T-helper 1 cell treated with Interleukin-12 subunit alpha and Interleukin-12 subunit beta and Interleukin-4 antibody, amounts not matched to agents 30 μg/mL and 1 μg/mL, for 36 hours (primary cell): ENCODE results near the gene STING1.
A peak's percentile ranks its signal among the peaks of the same experiment; 100 is the strongest.
"Not testable (repeated sequence)": the region's sequence is repeated elsewhere in the genome, so short reads cannot be mapped to it uniquely, and the experiment has no call there.

ENCODE experiments used
- H3K27ac Mint-ChIP-seq: one replicate; pipeline ENCODE4 v1.8.0; 2021; ENCODE audit warnings: mild to moderate bottlenecking, mixed read lengths
- H3K27me3 Mint-ChIP-seq: one replicate; pipeline ENCODE4 v1.8.0; 2021; ENCODE audit warnings: low read depth, mixed read lengths
- H3K36me3 Mint-ChIP-seq: one replicate; pipeline ENCODE4 v1.8.0; 2021; ENCODE audit warnings: low read depth, mixed read lengths
- H3K4me1 Mint-ChIP-seq: one replicate; pipeline ENCODE4 v1.8.0; 2021; ENCODE audit warnings: low read depth, mixed read lengths
- H3K4me3 Mint-ChIP-seq: one replicate; pipeline ENCODE4 v1.8.0; 2021; ENCODE audit warnings: mild to moderate bottlenecking, moderate library complexity, mixed read lengths
- H3K9me3 Mint-ChIP-seq: one replicate; pipeline ENCODE4 v1.8.0; 2021; ENCODE audit warnings: mixed read lengths

The STING1 gene

GRCh38 chr5:139445325-139446170 lies 37.0 kb downstream of the STING1 start:
- H3K9me3 Mint-ChIP-seq, result peaks cover 12% of the 10 kb centered on the region
- no peak overlapping the region for H3K4me3 Mint-ChIP-seq
- H3K27me3 Mint-ChIP-seq, result no peaks in the 10 kb centered on the region
- peak overlapping the region; percentile 92 for H3K27ac Mint-ChIP-seq
- peaks cover 17% of the 10 kb centered on the region for H3K36me3 Mint-ChIP-seq
- peaks cover 70% of the 10 kb centered on the region for H3K4me1 Mint-ChIP-seq

GRCh38 chr5:139443831-139444453 lies 38.6 kb downstream of the STING1 start:
- H3K4me3 Mint-ChIP-seq, result peak overlapping the region; percentile 58
- H3K9me3 Mint-ChIP-seq, result peaks cover 12% of the 10 kb centered on the region
- H3K27ac Mint-ChIP-seq, result peak overlapping the region; percentile 86
- H3K4me1 Mint-ChIP-seq, result peaks cover 79% of the 10 kb centered on the region
- H3K27me3 Mint-ChIP-seq, result no peaks in the 10 kb centered on the region
- peaks cover 16% of the 10 kb centered on the region for H3K36me3 Mint-ChIP-seq

- not testable (repeated sequence) for H3K27ac Mint-ChIP-seq, H3K4me3 Mint-ChIP-seq, H3K36me3 Mint-ChIP-seq, H3K9me3 Mint-ChIP-seq, H3K27me3 Mint-ChIP-seq
- H3K4me1 Mint-ChIP-seq, result peaks cover 66% of the 10 kb centered on the region
Observed at GRCh38 chr5:139440416-139440815, 42.1 kb downstream of the STING1 start.

GRCh38 chr5:139439013-139439903 lies 43.3 kb downstream of the STING1 start, which contains the start of gene DNAJC18:
Gene DNAJC18 (minus strand): TSS chr5:139439525. CDS start chr5:139439445, 80 bp downstream.
- no peaks in the 10 kb centered on the region for H3K9me3 Mint-ChIP-seq
- peaks cover 12% of the 10 kb centered on the region for H3K36me3 Mint-ChIP-seq
- H3K4me3 Mint-ChIP-seq, result peak within 1 kb of the TSS; percentile 97
- peaks cover 61% of the 10 kb centered on the region for H3K4me1 Mint-ChIP-seq
- H3K27me3 Mint-ChIP-seq, result no peaks in the 10 kb centered on the region
- H3K27ac Mint-ChIP-seq, result peak within 1 kb of the TSS; percentile 100

GRCh38 chr5:139438707-139439012 lies 43.9 kb downstream of the STING1 start:
- peaks cover 55% of the 10 kb centered on the region for H3K4me1 Mint-ChIP-seq
- no peaks in the 10 kb centered on the region for H3K9me3 Mint-ChIP-seq
- peak overlapping the region; percentile 97 for H3K4me3 Mint-ChIP-seq
- peaks cover 12% of the 10 kb centered on the region for H3K36me3 Mint-ChIP-seq
- H3K27me3 Mint-ChIP-seq, result no peaks in the 10 kb centered on the region
- H3K27ac Mint-ChIP-seq, result peak overlapping the region; percentile 100

- Mint-ChIP-seq H3K36me3 (peaks cover 17% of the 10 kb centered on the region), H3K4me3 (no peak overlapping the region), H3K9me3 (no peaks in the 10 kb centered on the region), H3K4me1 (peaks cover 33% of the 10 kb centered on the region), H3K27ac (no peak overlapping the region), H3K27me3 (no peaks in the 10 kb centered on the region)
Observed at GRCh38 chr5:139435676-139436075, 46.9 kb downstream of the STING1 start.

- H3K36me3 Mint-ChIP-seq, result peaks cover 23% of the 10 kb centered on the region
- H3K27ac Mint-ChIP-seq, result no peak overlapping the region
Observed at GRCh38 chr5:139431706-139432105, 50.9 kb downstream of the STING1 start.

GRCh38 chr5:139430015-139430414 lies 52.5 kb downstream of the STING1 start:
- peaks cover 25% of the 10 kb centered on the region for H3K36me3 Mint-ChIP-seq
- H3K27ac Mint-ChIP-seq, result no peak overlapping the region
- no peak overlapping the region for H3K4me3 Mint-ChIP-seq
- H3K27me3 Mint-ChIP-seq, result no peaks in the 10 kb centered on the region
- peaks cover 9% of the 10 kb centered on the region for H3K4me1 Mint-ChIP-seq
- H3K9me3 Mint-ChIP-seq, result no peaks in the 10 kb centered on the region

More at GRCh38 chr5:139431706-139432105, 50.9 kb downstream of the STING1 start:
- Mint-ChIP-seq H3K4me3 (no peak overlapping the region), H3K9me3 (no peaks in the 10 kb centered on the region), H3K27me3 (no peaks in the 10 kb centered on the region), H3K4me1 (peaks cover 11% of the 10 kb centered on the region)

- peaks cover 32% of the 10 kb centered on the region for H3K36me3 Mint-ChIP-seq
- no peak overlapping the region for H3K4me3 Mint-ChIP-seq
- H3K9me3 Mint-ChIP-seq, result no peaks in the 10 kb centered on the region
- H3K27me3 Mint-ChIP-seq, result no peaks in the 10 kb centered on the region
- H3K4me1 Mint-ChIP-seq, result peaks cover 23% of the 10 kb centered on the region
- no peak overlapping the region for H3K27ac Mint-ChIP-seq
Observed at GRCh38 chr5:139426203-139426885, 56.2 kb downstream of the STING1 start.
